Adrenal gland (tissue), 12 donors: ENCODE measurements around the gene DEPP1. TPM values are rescaled to one million over a fixed set of nuclear protein-coding genes. Genes with fewer than 3 reads are reported as not detected.

Source experiments
- DNase-seq, 7 donors: peaks; one replicate each; pipeline ENCODE4 v3.0.0-alpha.2; 2019 to 2020
- H3K27ac ChIP-seq, 5 donors: fragments of 200-600 bp; sonication (generic) in 4 of 5; 1 replicate in 3 of 5; 2 replicates in 2 of 5; pipeline versions ENCODE4 v1.5.1 to v1.8.0; 2016 to 2020; ENCODE audit warnings: mild to moderate bottlenecking in 1 of 5
- H3K27me3 ChIP-seq: fragments of 200-600 bp; 2 replicates; pipeline ENCODE4 v1.8.0; 2021
- H3K36me3 ChIP-seq, 2 donors: fragments of 200-600 bp; replicated peaks in 1 of 2; 1 replicate in 1 of 2; 2 replicates in 1 of 2; pipeline versions ENCODE4 v1.5.1 to v1.8.0; 2018 to 2022
- H3K4me1 ChIP-seq, 2 donors: fragments of 200-600 bp; replicated peaks in 1 of 2; 1 replicate in 1 of 2; 2 replicates in 1 of 2; pipeline versions ENCODE4 v1.5.1 to v1.8.0; 2018 to 2021
- H3K4me3 ChIP-seq, 4 donors: fragments of 200-600 bp; sonication (generic) in 3 of 4; one replicate each; pipeline ENCODE4 v1.5.1; 2016 to 2018
- H3K9me3 ChIP-seq, 3 donors: fragments of 200-600 bp; sonication (generic) in 1 of 3; replicated peaks in 1 of 3; 1 replicate in 2 of 3; 2 replicates in 1 of 3; pipeline versions ENCODE4 v1.5.1 to v1.8.0; 2016 to 2021
- POLR2A ChIP-seq, 2 donors: fragments of 450-650 bp; IDR thresholded peaks; one replicate each; pipeline ENCODE4 v1.6.1; 2017; ENCODE audit warnings: antibody characterized with exemption in 2 of 2, mild to moderate bottlenecking in 2 of 2, moderate library complexity in 1 of 2
- WGBS, 4 donors: extraction: QIAGEN DNeasy Blood & Tissue Kit in 2 of 4; methylation state at CpG; one replicate each; pipeline versions ENCODE4 v1.1.5 to v1.1.7; 2013 to 2017; 5-methylcytosine and 5-hydroxymethylcytosine counted together
- intact Hi-C, 2 donors: fragments of 100-400 bp; cut with DNase I; formaldehyde crosslinking; loops; one replicate each; pipeline versions ENCODE4 v1.14.1 to v1.15.0; 2022 to 2023
- polyA plus RNA-seq, 3 donors: library from polyadenylated mRNA; stranded (reverse); fragments of 200-250 nt in 2 of 3; fragments of 350-450 nt in 1 of 3; fragmentation: Illumina TruSeq in 1 of 3; extraction: RNeasy Lipid Tissue Mini Kit (QIAGEN cat#74804) in 1 of 3; gene quantifications; one replicate each; pipeline ENCODE4 v1.2.3, GENCODE V29; 2013 to 2014
- total RNA-seq, 9 donors: library from RNA; depleted of rRNA in 4 of 9; stranded (reverse); fragments of >200 nt in 4 of 9; fragments of 120-200 nt in 1 of 9; fragmentation: NEBNext Ultra II Directional in 1 of 9; extraction: Animal tissue kit (Norgen Biotek cat#: 25700) in 1 of 9; gene quantifications; one replicate each; pipeline versions ENCODE4 v1.1.0 to v1.2.4, GENCODE V29; 2013 to 2023
- TF ChIP-seq, protein P1 (sequence below), 6 experiments: fragments of 450-650 bp in 4 of 6; fragments of 200-600 bp in 2 of 6; sonication (generic) in 1 of 6; IDR thresholded peaks; 1 replicate in 5 of 6; 2 replicates in 1 of 6; pipeline versions ENCODE4 v1.5.1 to v1.8.0; 2016 to 2021; ENCODE audit warnings: antibody characterized with exemption in 6 of 6, mild to moderate bottlenecking in 2 of 6, moderate library complexity in 1 of 6
- donor health status: healthy with polysubstance abuse.
- donor health status: Bipolar disorder and iron deficiency.
- donor health status: DM: yes; HTN: yes; CAD: no.
- donor health status: DM: no; HTN: no; CAD: no.
- donor health status: DM: no; HTN: no; CAD: no.
- donor health status: DM: yes; HTN: yes; CAD: no.

DEPP1 gene
- total and polyA plus RNA-seq, 12 donors = 7.4 to 179 (median 53.9) TPM

DNA sequence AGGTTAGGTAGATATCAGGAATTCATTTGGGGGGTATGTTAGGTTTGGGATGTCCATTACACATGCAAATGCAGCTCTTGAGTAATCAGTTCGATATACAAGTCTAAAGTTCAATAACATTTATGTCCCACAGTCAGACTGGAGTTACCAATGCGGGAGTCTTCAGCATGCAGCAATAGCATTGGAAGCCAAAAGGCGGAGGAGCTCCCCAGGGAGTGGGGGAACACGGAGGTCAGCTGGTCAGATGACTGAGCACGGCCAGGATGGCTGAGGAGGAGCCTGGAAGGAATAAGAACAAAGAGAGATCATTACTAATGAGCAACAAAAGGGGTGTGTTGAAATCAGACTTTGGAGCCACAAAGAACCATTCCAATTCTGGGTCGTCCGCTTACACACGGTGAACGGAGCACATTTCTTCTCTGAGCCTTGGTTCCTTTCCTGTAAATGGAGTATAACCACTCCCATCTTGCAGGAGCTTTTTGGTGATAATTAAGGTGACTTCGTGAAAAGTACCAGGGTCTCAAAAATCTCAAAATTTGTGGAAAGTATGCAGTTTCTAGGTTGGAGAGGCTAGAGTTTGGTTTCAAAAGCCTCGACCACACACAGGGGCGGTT, 21.6 kb upstream of the DEPP1 start:
- peaks cover 10 to 63% of the 10 kb centered on the region in 2 donors for H3K4me1 ChIP-seq

DNA sequence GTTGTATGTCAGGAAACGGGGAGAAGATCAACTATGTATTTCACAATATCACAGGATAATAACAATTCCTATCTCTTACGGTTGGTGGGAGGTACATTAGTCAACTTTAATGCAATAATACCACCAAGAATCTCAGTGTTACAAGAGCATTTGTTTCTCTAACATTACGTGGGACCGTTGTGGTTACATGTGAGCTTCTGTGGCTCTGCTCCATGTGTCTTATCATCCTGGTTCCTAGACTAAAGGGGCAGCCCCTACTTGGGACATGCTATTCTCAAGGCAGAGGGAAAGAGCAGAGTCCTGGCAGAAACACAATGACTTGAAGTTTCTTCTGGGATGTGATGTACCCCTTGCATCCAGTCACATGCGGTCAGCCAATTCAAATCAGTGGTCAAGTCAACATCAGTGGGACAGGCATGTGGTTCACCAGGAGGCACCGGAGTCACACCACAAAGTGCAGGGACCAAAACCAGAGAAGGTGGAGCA, 19.6 kb upstream of the DEPP1 start:
- Histone ChIP-seq H3K4me3 (no peak overlapping the region), H3K27me3 (no peaks in the 10 kb centered on the region), H3K27ac (peak overlapping the region in 2 of 5 donors; percentile 38 to 90), H3K4me1 (peaks cover 6 to 52% of the 10 kb centered on the region in 2 donors), H3K9me3 (no peaks in the 10 kb centered on the region), H3K36me3 (peaks cover 0 to 3% of the 10 kb centered on the region in 2 donors)
- TF ChIP-seq, protein P1, sequence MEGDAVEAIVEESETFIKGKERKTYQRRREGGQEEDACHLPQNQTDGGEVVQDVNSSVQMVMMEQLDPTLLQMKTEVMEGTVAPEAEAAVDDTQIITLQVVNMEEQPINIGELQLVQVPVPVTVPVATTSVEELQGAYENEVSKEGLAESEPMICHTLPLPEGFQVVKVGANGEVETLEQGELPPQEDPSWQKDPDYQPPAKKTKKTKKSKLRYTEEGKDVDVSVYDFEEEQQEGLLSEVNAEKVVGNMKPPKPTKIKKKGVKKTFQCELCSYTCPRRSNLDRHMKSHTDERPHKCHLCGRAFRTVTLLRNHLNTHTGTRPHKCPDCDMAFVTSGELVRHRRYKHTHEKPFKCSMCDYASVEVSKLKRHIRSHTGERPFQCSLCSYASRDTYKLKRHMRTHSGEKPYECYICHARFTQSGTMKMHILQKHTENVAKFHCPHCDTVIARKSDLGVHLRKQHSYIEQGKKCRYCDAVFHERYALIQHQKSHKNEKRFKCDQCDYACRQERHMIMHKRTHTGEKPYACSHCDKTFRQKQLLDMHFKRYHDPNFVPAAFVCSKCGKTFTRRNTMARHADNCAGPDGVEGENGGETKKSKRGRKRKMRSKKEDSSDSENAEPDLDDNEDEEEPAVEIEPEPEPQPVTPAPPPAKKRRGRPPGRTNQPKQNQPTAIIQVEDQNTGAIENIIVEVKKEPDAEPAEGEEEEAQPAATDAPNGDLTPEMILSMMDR (IDR thresholded peaks at IDR 0.05) = no peak
- TF ChIP-seq POLR2A (IDR thresholded peaks at IDR 0.05) = no peak
- intact Hi-C loops = no loop called here
- 74 to 79% (median 76%) methylated on average over 6 of the region's 6 CpGs for WGBS, 4 donors
- DNase-seq = no peak

More for the DNA sequence above, 21.6 kb upstream of the DEPP1 start:
- DNase-seq = peak in 4 of 7 donors; percentile 55 to 75 (median 62)
- Histone ChIP-seq H3K4me3 (peak overlapping the region in 2 of 4 donors; percentile 38 to 80), H3K9me3 (no peaks in the 10 kb centered on the region), H3K27ac (peak overlapping the region in 4 of 5 donors; percentile 75 to 98 (median 84)), H3K36me3 (no peaks in the 10 kb centered on the region), H3K27me3 (no peaks in the 10 kb centered on the region)
- no peak for TF ChIP-seq POLR2A (IDR thresholded peaks at IDR 0.05)
- TF ChIP-seq, protein P1 (IDR thresholded peaks at IDR 0.05) = peak in 1 of 6 experiments; percentile 22
- intact Hi-C loops = no loop called here
- WGBS, 4 donors = 41 to 55% (median 50%) methylated on average over 12 of the region's 12 CpGs

DNA sequence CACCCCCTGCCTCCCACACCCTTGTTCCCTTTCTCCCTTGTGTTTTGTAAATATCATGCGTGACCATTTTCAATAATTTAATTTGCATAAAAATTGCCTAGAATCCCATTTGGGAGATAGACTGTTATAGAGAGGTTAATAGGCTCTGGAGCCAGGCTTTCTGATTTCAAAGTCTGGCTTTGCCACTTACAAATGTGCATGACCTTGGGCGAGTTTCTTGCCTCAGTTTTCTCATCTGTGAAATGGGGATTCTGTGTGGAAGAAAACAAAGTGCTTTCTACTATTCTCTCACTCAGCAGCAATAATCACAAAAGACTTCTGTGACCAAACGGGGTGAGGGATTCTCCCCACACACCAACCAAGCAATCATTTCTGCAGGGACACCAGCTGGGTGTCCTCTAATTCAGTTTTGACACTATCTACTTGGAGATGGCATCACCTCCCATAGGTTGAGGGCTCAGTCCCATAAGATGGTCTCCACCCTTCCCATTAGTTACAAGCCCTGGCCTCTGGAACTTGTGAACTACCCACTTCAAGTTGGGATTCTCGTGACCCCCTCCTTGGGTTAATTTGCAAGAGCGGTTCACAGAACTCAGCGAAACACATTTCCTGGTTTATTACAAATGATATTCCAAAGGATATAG, 18.6 kb upstream of the DEPP1 start:
- Histone ChIP-seq H3K36me3 (peaks cover 0 to 5% of the 10 kb centered on the region in 2 donors), H3K9me3 (no peaks in the 10 kb centered on the region), H3K27ac (peak overlapping the region in 3 of 5 donors; percentile 50 to 90 (median 81)), H3K4me1 (peaks cover 6 to 49% of the 10 kb centered on the region in 2 donors), H3K4me3 (no peak overlapping the region), H3K27me3 (no peaks in the 10 kb centered on the region)
- no peak for DNase-seq
- TF ChIP-seq, protein P1 (IDR thresholded peaks at IDR 0.05) = no peak
- TF ChIP-seq POLR2A (IDR thresholded peaks at IDR 0.05) = no peak
- 79 to 86% (median 80%) methylated on average over 6 of the region's 6 CpGs for whole genome bisulfite sequencing, 4 donors
- intact Hi-C loops = no loop called here

DNA sequence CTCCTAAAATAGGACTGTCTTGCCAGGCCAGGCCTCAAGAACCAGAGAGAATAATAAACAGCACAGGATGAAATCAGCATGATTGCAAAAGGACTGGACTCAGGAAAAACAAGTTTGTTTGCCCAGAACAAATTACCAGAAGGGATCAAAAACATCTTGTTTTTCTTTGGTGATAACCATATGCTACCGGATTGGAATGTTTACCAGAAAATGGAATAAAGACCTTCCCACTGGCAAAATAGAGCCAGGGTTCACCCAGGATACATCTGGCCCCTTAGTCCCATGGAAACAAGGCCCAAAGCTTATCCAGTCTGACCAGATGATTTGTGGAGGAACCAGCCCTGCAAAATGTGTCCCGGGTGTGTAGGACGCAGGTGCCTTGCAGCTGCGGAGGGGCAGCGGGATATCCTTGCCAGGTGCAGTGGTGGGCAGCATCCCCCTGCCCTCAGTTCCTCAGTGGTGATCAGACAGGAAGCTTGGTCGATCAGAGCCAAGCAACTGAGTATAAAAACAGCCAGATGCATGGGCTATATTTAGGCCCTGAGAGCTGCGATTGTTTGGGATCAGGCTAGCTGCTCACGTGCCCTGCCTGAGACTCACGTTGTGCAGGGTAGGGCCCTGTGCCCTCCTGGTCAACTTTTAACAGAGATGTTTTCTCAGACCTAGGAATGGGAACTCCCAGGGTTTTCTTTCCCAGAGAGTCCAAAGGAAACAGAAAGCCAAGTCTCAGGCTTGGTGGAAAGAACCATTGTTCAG, 17.5 kb upstream of the DEPP1 start:
- H3K27ac ChIP-seq = peak overlapping the region in 3 of 5 donors; percentile 50 to 90 (median 81)
- WGBS, 4 donors = 40 to 49% (median 47%) methylated on average over 6 to 9 of the region's 9 CpGs
- DNase-seq = peak in 1 of 7 donors; percentile 68
- peaks cover 0 to 5% of the 10 kb centered on the region in 2 donors for H3K36me3 ChIP-seq
- TF ChIP-seq POLR2A (IDR thresholded peaks at IDR 0.05) = no peak
- TF ChIP-seq, protein P1 (IDR thresholded peaks at IDR 0.05) = no peak
- no peaks in the 10 kb centered on the region for H3K9me3 ChIP-seq
- peak overlapping the region in 1 of 4 donors; percentile 8 for H3K4me3 ChIP-seq
- no peaks in the 10 kb centered on the region for H3K27me3 ChIP-seq
- peaks cover 0 to 42% of the 10 kb centered on the region in 2 donors for H3K4me1 ChIP-seq
- intact Hi-C loops = no loop called here
